Mesenchymal stem cell (in vitro differentiated cells and primary cell): Measurements from ENCODE around the gene PIK3R5.

ENCODE experiments used
- DNase-seq: peaks from one replicate; pipeline ENCODE4 v3.0.0-alpha.2; 2013
- H2AFZ ChIP-seq: one replicate; pipeline ENCODE4 v1.6.1; 2013; ENCODE audit warnings: low read depth, mild to moderate bottlenecking, control low read depth, inconsistent platforms, low read length, moderate library complexity
- H2AK5ac ChIP-seq: 2 replicates; pipeline ENCODE4 v1.6.1; 2013; ENCODE audit warnings: low read length, moderate library complexity, mild to moderate bottlenecking, inconsistent platforms; ENCODE audit not compliant: severe bottlenecking
- H2BK120ac ChIP-seq: one replicate; pipeline ENCODE4 v1.6.1; 2013; ENCODE audit warnings: low read depth, mild to moderate bottlenecking, inconsistent platforms, low read length, moderate library complexity
- H2BK12ac ChIP-seq, 2 experiments: one replicate each; pipeline ENCODE4 v1.6.1; 2013; ENCODE audit warnings: inconsistent platforms in 2 of 2, low read length in 2 of 2, mild to moderate bottlenecking in 2 of 2, moderate library complexity in 2 of 2, control low read depth in 1 of 2
- H2BK15ac ChIP-seq: one replicate; pipeline ENCODE4 v1.6.1; 2013; ENCODE audit warnings: mild to moderate bottlenecking, low read depth, inconsistent platforms; ENCODE audit not compliant: poor library complexity, severe bottlenecking
- H2BK5ac ChIP-seq: 2 replicates; pipeline ENCODE4 v1.6.1; 2013; ENCODE audit warnings: low read depth, mild to moderate bottlenecking, low read length, control low read depth, inconsistent platforms; ENCODE audit not compliant: poor library complexity, severe bottlenecking
- H3K14ac ChIP-seq, 2 experiments: one replicate each; pipeline ENCODE4 v1.6.1; 2013; ENCODE audit warnings: inconsistent platforms in 2 of 2, low read length in 2 of 2, control low read depth in 1 of 2, mild to moderate bottlenecking in 1 of 2, moderate library complexity in 1 of 2
- H3K18ac ChIP-seq, 2 experiments: one replicate each; pipeline ENCODE4 v1.6.1; 2013; ENCODE audit warnings: inconsistent platforms in 2 of 2, low read length in 2 of 2, control low read depth in 1 of 2, low read depth in 1 of 2, mild to moderate bottlenecking in 1 of 2
- H3K23ac ChIP-seq, 2 experiments: one replicate each; pipeline ENCODE4 v1.6.1; 2013; ENCODE audit warnings: inconsistent platforms in 2 of 2, low read length in 2 of 2, mild to moderate bottlenecking in 2 of 2, moderate library complexity in 2 of 2, control low read depth in 1 of 2
- H3K27ac ChIP-seq: 2 replicates; pipeline ENCODE4 v1.5.1; 2013; ENCODE audit warnings: mild to moderate bottlenecking, moderate library complexity, low read length, control low read depth, inconsistent platforms; ENCODE audit not compliant: poor library complexity, severe bottlenecking
- H3K27me3 ChIP-seq, 2 experiments: 2 replicates each; pipeline versions ENCODE4 v1.6.1 to v1.7.0; 2013; ENCODE audit warnings: low read length in 2 of 2, mild to moderate bottlenecking in 2 of 2, moderate library complexity in 2 of 2, control low read depth in 1 of 2, inconsistent platforms in 1 of 2; ENCODE audit not compliant: control insufficient read depth in 1 of 2, insufficient read depth in 1 of 2
- H3K36me3 ChIP-seq, 2 experiments: 2 replicates each; pipeline versions ENCODE4 v1.6.1 to v1.7.0; 2013; ENCODE audit warnings: low read length in 2 of 2, control low read depth in 1 of 2, inconsistent platforms in 1 of 2, low read depth in 1 of 2, mild to moderate bottlenecking in 1 of 2; ENCODE audit not compliant: insufficient read depth in 2 of 2, control insufficient read depth in 1 of 2
- H3K4ac ChIP-seq, 2 experiments: one replicate each; pipeline ENCODE4 v1.6.1; 2013; ENCODE audit warnings: inconsistent platforms in 2 of 2, low read length in 2 of 2, mild to moderate bottlenecking in 2 of 2, moderate library complexity in 2 of 2, control low read depth in 1 of 2, low read depth in 1 of 2
- H3K4me1 ChIP-seq: 2 replicates; pipeline ENCODE4 v1.6.1; 2013; ENCODE audit warnings: low read depth, low read length, control low read depth; ENCODE audit not compliant: control insufficient read depth, insufficient read depth
- H3K4me2 ChIP-seq: 2 replicates; pipeline ENCODE4 v1.6.1; 2013; ENCODE audit warnings: low read length, mild to moderate bottlenecking, inconsistent platforms; ENCODE audit not compliant: poor library complexity, severe bottlenecking
- H3K4me3 ChIP-seq, 2 experiments: 2 replicates each; pipeline versions ENCODE4 v1.5.1 to v1.7.0; 2013; ENCODE audit warnings: low read length in 2 of 2, mild to moderate bottlenecking in 2 of 2, control low read depth in 1 of 2, low read depth in 1 of 2; ENCODE audit not compliant: insufficient read depth in 1 of 2
- H3K79me1 ChIP-seq: replicated peaks from 2 replicates; pipeline ENCODE4 v1.6.1; 2013; ENCODE audit warnings: mild to moderate bottlenecking, control low read depth, low read length, inconsistent platforms; ENCODE audit not compliant: poor library complexity, severe bottlenecking
- H3K9ac ChIP-seq: 2 replicates; pipeline ENCODE4 v1.7.0; 2013; ENCODE audit warnings: mild to moderate bottlenecking, low read length, moderate library complexity
- H3K9me3 ChIP-seq: 2 replicates; pipeline ENCODE4 v1.7.0; 2013; ENCODE audit warnings: mild to moderate bottlenecking, low read length; ENCODE audit not compliant: control insufficient read depth
- H4K8ac ChIP-seq: one replicate; pipeline ENCODE4 v1.6.1; 2013; ENCODE audit warnings: inconsistent platforms, mild to moderate bottlenecking, low read length, moderate library complexity
- H4K91ac ChIP-seq: one replicate; pipeline ENCODE4 v1.6.1; 2013; ENCODE audit warnings: mild to moderate bottlenecking, low read length, inconsistent platforms
- WGBS: methylation state at CpG from one replicate; pipeline ENCODE4 v1.1.7; 2013; ENCODE audit warnings: mixed read lengths; 5-methylcytosine and 5-hydroxymethylcytosine counted together

The PIK3R5 gene

DNA sequence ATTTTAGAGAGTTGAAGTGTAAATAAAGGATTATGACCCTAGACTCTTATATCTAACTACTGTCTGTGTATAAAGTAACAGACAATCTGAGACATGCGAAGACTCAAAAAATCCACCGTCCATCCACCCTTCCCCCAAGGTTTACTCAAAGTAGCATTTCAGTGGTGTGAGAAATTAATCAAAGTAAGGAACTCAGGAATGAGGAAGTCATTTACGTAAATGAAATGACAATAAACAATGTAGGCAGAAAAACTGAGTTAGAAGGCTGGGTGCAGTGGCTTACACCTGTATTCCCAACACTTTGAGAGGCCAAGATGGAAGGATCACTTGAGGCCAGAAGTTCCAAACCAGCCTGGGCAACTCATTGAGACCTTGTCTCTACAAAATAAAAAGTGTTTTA, 36.1 kb upstream of the PIK3R5 start:
- H3K23ac ChIP-seq = no peak overlapping the region
- no peak overlapping the region for H3K4me2 ChIP-seq
- H3K4ac ChIP-seq = no peak overlapping the region
- H3K36me3 ChIP-seq = no peaks in the 10 kb centered on the region
- H3K79me1 ChIP-seq = no peaks in the 10 kb centered on the region
- no peaks in the 10 kb centered on the region for H3K9me3 ChIP-seq
- H3K27me3 ChIP-seq = peaks cover 47 to 50% of the 10 kb centered on the region in 2 experiments
- no peak overlapping the region for H2BK120ac ChIP-seq
- H2BK5ac ChIP-seq = no peak overlapping the region
- no peak overlapping the region for H4K8ac ChIP-seq
- no peak overlapping the region for H2AK5ac ChIP-seq
- WGBS = 70% methylated on average over 1 of the region's 3 CpGs
- no peak overlapping the region for H3K9ac ChIP-seq
- no peak overlapping the region for H3K18ac ChIP-seq
- no peak overlapping the region for H2AFZ ChIP-seq
- no peak overlapping the region for H3K27ac ChIP-seq
- H4K91ac ChIP-seq = no peak overlapping the region
- DNase-seq = no peak
- no peak overlapping the region for H3K4me3 ChIP-seq
- H2BK15ac ChIP-seq = no peak overlapping the region
- H3K4me1 ChIP-seq = peaks cover 21% of the 10 kb centered on the region
- no peak overlapping the region for H2BK12ac ChIP-seq
- no peak overlapping the region for H3K14ac ChIP-seq

DNA sequence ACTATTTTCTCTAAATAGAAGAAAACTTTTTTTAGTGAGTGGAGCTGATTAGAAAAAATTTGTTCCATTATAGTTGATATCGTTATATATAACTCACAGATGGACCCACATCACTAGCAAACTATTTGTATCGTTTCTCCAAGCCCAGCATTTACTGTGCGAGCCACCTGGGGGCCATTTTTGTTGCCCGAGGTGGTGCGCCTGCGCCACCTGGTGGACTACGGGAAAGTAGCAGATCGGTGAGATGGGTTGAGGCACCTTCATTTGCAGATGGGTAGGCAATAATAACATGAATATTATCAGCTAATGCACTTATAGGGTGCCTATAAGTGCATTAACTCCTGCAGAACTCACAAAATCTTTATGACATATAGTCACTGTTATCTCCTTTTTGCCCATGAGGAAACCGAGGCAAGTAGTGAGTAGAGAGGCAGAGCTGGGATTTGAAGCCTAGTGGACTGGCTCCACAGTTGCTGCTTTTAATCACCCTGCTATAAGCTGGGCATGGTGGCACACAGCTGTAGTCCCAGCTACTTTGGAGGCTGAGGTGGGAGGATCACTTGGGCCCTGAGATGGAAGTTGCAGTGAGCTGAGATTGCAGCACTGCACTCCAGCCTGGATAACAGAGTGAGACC, 32.6 kb upstream of the PIK3R5 start:
- H3K79me1 ChIP-seq = no peaks in the 10 kb centered on the region
- no peak overlapping the region for H3K14ac ChIP-seq
- peak; percentile 26 for DNase-seq
- H3K23ac ChIP-seq = no peak overlapping the region
- H3K27me3 ChIP-seq = peaks cover 30 to 42% of the 10 kb centered on the region in 2 experiments
- H3K4me1 ChIP-seq = peaks cover 11% of the 10 kb centered on the region
- H4K8ac ChIP-seq = no peak overlapping the region
- H3K4me3 ChIP-seq = no peak overlapping the region
- no peak overlapping the region for H4K91ac ChIP-seq
- no peak overlapping the region for H2AK5ac ChIP-seq
- H3K36me3 ChIP-seq = no peaks in the 10 kb centered on the region
- H3K4ac ChIP-seq = no peak overlapping the region
- no peak overlapping the region for H2BK5ac ChIP-seq
- no peak overlapping the region for H2BK12ac ChIP-seq
- no peak overlapping the region for H2BK120ac ChIP-seq
- H3K4me2 ChIP-seq = no peak overlapping the region
- H3K9me3 ChIP-seq = no peaks in the 10 kb centered on the region
- WGBS = 5% methylated on average over 7 of the region's 9 CpGs
- no peak overlapping the region for H2BK15ac ChIP-seq
- no peak overlapping the region for H3K18ac ChIP-seq
- H3K9ac ChIP-seq = no peak overlapping the region
- H2AFZ ChIP-seq = no peak overlapping the region
- no peak overlapping the region for H3K27ac ChIP-seq

DNA sequence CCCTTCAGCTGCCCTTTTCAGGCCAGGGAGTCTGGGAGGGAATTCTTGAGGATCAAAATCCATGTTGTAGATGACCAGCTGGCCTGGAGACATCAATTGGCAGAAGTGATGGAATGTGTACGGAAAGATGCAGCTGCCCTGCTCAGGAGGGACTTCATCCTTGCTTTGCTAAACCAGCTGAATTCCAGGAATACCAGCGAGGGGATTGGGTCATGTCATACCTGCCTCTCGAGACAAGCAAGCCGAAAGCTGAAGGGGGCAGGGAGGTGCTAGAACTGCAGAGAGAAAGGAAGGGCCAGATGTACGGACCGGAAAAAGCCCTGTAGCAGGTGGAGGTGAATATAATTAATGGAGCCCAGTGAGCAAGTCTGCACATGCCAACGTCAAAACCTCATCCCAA, 30.2 kb upstream of the PIK3R5 start:
- Histone ChIP-seq H3K4me2 (no peak overlapping the region), H4K91ac (no peak overlapping the region), H3K14ac (no peak overlapping the region), H3K18ac (no peak overlapping the region), H4K8ac (no peak overlapping the region), H3K4ac (no peak overlapping the region), H3K9ac (no peak overlapping the region), H3K36me3 (no peaks in the 10 kb centered on the region), H3K4me3 (no peak overlapping the region), H2BK120ac (no peak overlapping the region), H3K27ac (no peak overlapping the region), H2BK15ac (no peak overlapping the region), H2AFZ (no peak overlapping the region), H3K79me1 (no peaks in the 10 kb centered on the region), H2BK5ac (no peak overlapping the region), H3K4me1 (peaks cover 4% of the 10 kb centered on the region), H3K27me3 (peaks cover 17 to 30% of the 10 kb centered on the region in 2 experiments), H2AK5ac (no peak overlapping the region), H3K23ac (no peak overlapping the region), H3K9me3 (no peaks in the 10 kb centered on the region), H2BK12ac (no peak overlapping the region)
- WGBS = 56% methylated on average over 6 of the region's 7 CpGs
- DNase-seq = no peak

DNA sequence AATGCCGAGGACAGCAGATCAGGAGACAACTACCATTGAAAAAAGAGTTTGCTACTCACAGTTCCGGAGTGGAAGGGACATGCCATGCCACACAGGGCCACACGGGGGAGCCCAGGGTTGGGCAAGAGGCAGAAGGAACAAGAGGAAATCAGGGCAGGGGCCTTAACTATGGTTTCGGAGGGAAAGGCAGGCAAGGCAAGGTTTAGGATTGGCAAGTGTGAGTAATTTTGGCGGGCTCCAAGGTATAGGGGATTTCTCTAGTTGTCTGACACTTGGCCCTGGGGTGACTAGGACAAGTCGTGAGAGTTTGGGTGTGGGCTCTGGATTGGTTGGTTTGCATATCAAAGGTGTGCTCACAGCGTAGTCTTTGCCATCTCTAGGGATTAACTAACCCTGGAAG, 28.8 kb upstream of the PIK3R5 start:
- Histone ChIP-seq H3K4me2 (no peak overlapping the region), H2BK15ac (no peak overlapping the region), H3K9me3 (no peaks in the 10 kb centered on the region), H4K8ac (no peak overlapping the region), H2AFZ (no peak overlapping the region), H3K36me3 (no peaks in the 10 kb centered on the region), H4K91ac (no peak overlapping the region), H3K23ac (no peak overlapping the region), H3K18ac (no peak overlapping the region), H2BK12ac (no peak overlapping the region), H3K27me3 (peaks cover 17 to 30% of the 10 kb centered on the region in 2 experiments), H3K4me1 (peaks cover 4% of the 10 kb centered on the region), H2BK120ac (no peak overlapping the region), H3K9ac (no peak overlapping the region), H3K14ac (no peak overlapping the region), H3K27ac (no peak overlapping the region), H3K4me3 (no peak overlapping the region), H2AK5ac (no peak overlapping the region), H3K4ac (no peak overlapping the region), H2BK5ac (no peak overlapping the region), H3K79me1 (no peaks in the 10 kb centered on the region)
- WGBS = 37% methylated on average over 6 of the region's 7 CpGs
- peak; percentile 38 for DNase-seq
